ENCODE data around the gene FAM161A. TPM values are rescaled to one million over a fixed set of nuclear protein-coding genes. Genes with fewer than 3 reads are reported as not detected.

The FAM161A gene
- total RNA-seq, 1 donor from 2014 or later: 2.7 TPM

GRCh38 chr2:61784643-61785042 lies 69.2 kb downstream of the FAM161A start:
- DNase-seq (ENCODE audit: low spot score): no peak

- DNase-seq (ENCODE audit: low spot score): no peak
Observed at GRCh38 chr2:61775956-61776570, 77.8 kb downstream of the FAM161A start.

Other genes with a start within 250 kb of the FAM161A start
- gene CCT4, start 34.6 kb upstream of the FAM161A start, total RNA-seq: 122 TPM
- 34.0 TPM for gene COMMD1, start 51.6 kb upstream of the FAM161A start, total RNA-seq